ENCODE measurements around the gene RMDN3. TPM values are rescaled to one million over a fixed set of nuclear protein-coding genes. Genes with fewer than 3 reads are reported as not detected.

RMDN3 gene
- total and polyA plus RNA-seq, 9 of the 15 experiments (the other 6 are each of a cell fraction or from before 2014, with no cell fraction given): 8.1 to 38.2 (median 25.9) TPM

DNA sequence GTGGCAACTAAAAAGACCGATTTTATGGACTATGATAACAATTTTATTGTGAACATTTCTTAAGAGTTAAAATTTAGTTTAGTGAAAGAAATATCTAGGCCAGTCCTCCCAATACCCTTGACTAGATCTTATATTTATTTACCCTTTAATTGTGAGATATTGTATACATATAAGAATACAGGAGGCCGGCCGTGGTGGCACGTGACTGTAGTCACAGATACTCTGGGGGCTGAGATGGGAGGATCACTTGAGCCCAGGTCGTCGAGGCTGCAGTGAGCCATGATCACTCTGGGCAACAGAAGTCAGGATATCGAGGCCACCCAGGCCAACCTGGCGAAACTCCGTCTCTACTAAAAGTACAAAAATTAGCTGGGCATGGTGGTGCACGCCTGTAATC, 756 bp upstream of the RMDN3 start (continued):
- TF ChIP-seq, protein P1, sequence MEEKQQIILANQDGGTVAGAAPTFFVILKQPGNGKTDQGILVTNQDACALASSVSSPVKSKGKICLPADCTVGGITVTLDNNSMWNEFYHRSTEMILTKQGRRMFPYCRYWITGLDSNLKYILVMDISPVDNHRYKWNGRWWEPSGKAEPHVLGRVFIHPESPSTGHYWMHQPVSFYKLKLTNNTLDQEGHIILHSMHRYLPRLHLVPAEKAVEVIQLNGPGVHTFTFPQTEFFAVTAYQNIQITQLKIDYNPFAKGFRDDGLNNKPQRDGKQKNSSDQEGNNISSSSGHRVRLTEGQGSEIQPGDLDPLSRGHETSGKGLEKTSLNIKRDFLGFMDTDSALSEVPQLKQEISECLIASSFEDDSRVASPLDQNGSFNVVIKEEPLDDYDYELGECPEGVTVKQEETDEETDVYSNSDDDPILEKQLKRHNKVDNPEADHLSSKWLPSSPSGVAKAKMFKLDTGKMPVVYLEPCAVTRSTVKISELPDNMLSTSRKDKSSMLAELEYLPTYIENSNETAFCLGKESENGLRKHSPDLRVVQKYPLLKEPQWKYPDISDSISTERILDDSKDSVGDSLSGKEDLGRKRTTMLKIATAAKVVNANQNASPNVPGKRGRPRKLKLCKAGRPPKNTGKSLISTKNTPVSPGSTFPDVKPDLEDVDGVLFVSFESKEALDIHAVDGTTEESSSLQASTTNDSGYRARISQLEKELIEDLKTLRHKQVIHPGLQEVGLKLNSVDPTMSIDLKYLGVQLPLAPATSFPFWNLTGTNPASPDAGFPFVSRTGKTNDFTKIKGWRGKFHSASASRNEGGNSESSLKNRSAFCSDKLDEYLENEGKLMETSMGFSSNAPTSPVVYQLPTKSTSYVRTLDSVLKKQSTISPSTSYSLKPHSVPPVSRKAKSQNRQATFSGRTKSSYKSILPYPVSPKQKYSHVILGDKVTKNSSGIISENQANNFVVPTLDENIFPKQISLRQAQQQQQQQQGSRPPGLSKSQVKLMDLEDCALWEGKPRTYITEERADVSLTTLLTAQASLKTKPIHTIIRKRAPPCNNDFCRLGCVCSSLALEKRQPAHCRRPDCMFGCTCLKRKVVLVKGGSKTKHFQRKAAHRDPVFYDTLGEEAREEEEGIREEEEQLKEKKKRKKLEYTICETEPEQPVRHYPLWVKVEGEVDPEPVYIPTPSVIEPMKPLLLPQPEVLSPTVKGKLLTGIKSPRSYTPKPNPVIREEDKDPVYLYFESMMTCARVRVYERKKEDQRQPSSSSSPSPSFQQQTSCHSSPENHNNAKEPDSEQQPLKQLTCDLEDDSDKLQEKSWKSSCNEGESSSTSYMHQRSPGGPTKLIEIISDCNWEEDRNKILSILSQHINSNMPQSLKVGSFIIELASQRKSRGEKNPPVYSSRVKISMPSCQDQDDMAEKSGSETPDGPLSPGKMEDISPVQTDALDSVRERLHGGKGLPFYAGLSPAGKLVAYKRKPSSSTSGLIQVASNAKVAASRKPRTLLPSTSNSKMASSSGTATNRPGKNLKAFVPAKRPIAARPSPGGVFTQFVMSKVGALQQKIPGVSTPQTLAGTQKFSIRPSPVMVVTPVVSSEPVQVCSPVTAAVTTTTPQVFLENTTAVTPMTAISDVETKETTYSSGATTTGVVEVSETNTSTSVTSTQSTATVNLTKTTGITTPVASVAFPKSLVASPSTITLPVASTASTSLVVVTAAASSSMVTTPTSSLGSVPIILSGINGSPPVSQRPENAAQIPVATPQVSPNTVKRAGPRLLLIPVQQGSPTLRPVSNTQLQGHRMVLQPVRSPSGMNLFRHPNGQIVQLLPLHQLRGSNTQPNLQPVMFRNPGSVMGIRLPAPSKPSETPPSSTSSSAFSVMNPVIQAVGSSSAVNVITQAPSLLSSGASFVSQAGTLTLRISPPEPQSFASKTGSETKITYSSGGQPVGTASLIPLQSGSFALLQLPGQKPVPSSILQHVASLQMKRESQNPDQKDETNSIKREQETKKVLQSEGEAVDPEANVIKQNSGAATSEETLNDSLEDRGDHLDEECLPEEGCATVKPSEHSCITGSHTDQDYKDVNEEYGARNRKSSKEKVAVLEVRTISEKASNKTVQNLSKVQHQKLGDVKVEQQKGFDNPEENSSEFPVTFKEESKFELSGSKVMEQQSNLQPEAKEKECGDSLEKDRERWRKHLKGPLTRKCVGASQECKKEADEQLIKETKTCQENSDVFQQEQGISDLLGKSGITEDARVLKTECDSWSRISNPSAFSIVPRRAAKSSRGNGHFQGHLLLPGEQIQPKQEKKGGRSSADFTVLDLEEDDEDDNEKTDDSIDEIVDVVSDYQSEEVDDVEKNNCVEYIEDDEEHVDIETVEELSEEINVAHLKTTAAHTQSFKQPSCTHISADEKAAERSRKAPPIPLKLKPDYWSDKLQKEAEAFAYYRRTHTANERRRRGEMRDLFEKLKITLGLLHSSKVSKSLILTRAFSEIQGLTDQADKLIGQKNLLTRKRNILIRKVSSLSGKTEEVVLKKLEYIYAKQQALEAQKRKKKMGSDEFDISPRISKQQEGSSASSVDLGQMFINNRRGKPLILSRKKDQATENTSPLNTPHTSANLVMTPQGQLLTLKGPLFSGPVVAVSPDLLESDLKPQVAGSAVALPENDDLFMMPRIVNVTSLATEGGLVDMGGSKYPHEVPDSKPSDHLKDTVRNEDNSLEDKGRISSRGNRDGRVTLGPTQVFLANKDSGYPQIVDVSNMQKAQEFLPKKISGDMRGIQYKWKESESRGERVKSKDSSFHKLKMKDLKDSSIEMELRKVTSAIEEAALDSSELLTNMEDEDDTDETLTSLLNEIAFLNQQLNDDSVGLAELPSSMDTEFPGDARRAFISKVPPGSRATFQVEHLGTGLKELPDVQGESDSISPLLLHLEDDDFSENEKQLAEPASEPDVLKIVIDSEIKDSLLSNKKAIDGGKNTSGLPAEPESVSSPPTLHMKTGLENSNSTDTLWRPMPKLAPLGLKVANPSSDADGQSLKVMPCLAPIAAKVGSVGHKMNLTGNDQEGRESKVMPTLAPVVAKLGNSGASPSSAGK (IDR thresholded peaks at IDR 0.05): peak; percentile 54
- TF ChIP-seq ARHGAP35 (IDR thresholded peaks at IDR 0.05; ENCODE audit: partially characterized antibody) (no peak), HNRNPH1 (optimal IDR thresholded peaks at IDR 0.05; ENCODE audit: low read depth, low read length) (no peak), BCOR (IDR thresholded peaks at IDR 0.05) (peak; percentile 50), ELF1 (tag; IDR thresholded peaks at IDR 0.05) (peak; percentile 7; the same call in 1 of the 2 replicates), NR4A1 (CRISPR knock-in tag; IDR thresholded peaks at IDR 0.05) (no peak), NR4A1 (tag; IDR thresholded peaks at IDR 0.05) (peak; percentile 45; the same call in 1 of the 2 replicates), ZNF24 (IDR thresholded peaks at IDR 0.05) (no peak), POLR2H (tag; IDR thresholded peaks at IDR 0.05; ENCODE audit: low read depth) (no peak)
- TF ChIP-seq, protein P2, sequence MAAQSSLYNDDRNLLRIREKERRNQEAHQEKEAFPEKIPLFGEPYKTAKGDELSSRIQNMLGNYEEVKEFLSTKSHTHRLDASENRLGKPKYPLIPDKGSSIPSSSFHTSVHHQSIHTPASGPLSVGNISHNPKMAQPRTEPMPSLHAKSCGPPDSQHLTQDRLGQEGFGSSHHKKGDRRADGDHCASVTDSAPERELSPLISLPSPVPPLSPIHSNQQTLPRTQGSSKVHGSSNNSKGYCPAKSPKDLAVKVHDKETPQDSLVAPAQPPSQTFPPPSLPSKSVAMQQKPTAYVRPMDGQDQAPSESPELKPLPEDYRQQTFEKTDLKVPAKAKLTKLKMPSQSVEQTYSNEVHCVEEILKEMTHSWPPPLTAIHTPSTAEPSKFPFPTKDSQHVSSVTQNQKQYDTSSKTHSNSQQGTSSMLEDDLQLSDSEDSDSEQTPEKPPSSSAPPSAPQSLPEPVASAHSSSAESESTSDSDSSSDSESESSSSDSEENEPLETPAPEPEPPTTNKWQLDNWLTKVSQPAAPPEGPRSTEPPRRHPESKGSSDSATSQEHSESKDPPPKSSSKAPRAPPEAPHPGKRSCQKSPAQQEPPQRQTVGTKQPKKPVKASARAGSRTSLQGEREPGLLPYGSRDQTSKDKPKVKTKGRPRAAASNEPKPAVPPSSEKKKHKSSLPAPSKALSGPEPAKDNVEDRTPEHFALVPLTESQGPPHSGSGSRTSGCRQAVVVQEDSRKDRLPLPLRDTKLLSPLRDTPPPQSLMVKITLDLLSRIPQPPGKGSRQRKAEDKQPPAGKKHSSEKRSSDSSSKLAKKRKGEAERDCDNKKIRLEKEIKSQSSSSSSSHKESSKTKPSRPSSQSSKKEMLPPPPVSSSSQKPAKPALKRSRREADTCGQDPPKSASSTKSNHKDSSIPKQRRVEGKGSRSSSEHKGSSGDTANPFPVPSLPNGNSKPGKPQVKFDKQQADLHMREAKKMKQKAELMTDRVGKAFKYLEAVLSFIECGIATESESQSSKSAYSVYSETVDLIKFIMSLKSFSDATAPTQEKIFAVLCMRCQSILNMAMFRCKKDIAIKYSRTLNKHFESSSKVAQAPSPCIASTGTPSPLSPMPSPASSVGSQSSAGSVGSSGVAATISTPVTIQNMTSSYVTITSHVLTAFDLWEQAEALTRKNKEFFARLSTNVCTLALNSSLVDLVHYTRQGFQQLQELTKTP (IDR thresholded peaks at IDR 0.05; ENCODE audit: low read depth in 1 of 2, partially characterized antibody in 2 of 2): no peak
- TF ChIP-seq, protein P3, sequence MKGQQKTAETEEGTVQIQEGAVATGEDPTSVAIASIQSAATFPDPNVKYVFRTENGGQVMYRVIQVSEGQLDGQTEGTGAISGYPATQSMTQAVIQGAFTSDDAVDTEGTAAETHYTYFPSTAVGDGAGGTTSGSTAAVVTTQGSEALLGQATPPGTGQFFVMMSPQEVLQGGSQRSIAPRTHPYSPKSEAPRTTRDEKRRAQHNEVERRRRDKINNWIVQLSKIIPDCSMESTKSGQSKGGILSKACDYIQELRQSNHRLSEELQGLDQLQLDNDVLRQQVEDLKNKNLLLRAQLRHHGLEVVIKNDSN (CRISPR knock-in tag; IDR thresholded peaks at IDR 0.05): peak; percentile 68
- TF ChIP-seq, protein P4, sequence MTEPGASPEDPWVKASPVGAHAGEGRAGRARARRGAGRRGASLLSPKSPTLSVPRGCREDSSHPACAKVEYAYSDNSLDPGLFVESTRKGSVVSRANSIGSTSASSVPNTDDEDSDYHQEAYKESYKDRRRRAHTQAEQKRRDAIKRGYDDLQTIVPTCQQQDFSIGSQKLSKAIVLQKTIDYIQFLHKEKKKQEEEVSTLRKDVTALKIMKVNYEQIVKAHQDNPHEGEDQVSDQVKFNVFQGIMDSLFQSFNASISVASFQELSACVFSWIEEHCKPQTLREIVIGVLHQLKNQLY (CRISPR knock-in tag; conservative IDR thresholded peaks at IDR 0.05): no peak

Data from K562 (cell line).